Measurements from ENCODE around the gene GJD3. TPM values are rescaled to one million over a fixed set of nuclear protein-coding genes. Genes with fewer than 3 reads are reported as not detected.

The GJD3 gene
- total RNA-seq, 1 experiment from 2014 or later = 0.71 TPM

DNA sequence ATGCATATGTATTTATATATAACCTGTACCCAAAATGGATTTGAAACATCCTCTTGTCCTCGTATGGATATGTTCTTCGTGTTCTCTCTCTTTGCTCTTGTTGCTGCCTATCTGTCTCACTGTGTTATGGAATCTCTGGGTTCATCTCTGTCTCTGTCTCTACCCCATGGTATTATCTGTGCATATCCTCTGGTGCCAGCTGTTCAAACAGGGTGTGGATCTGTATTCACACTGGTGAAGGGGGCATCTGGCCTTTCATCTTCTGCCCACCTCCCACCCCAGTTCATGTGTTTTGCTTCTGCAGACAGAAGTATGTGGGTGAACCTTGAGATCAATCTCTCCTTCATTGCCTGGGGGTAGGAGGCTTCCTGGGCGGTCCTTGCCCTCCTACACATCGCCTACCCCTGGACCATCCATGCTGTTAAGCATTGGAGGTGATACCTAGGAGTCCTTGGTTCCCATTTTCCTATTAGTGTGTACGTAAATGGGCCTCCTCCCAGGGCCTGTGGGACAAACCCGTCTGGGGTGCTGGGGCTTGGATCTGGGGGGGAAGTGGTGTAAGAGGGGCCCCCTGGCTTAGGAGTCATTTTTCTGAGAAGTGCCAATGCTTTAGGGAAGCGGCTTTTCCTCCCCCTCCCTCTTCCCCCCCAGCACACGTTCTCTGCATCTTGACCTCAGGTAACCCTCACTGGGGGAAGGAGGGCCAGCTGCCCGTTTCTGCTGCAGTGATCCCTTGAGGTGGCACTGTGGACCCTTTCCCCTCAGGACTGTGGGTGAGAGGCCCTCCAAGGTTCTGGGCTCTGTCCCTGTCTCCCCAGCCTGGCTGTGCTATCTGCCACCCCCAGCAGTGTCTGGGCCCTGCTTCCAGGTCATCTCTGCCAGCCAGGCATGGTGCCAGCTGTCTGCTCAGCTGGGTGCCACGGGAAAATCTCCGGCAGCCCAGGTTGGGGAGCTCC lies 34.4 kb downstream of the GJD3 start:
- H3K4me1 Mint-ChIP-seq (ENCODE audit: low read depth, unreplicated experiment) = peaks cover 86% of the 10 kb centered on the region

GRCh38 chr17:40328386-40328766 lies 36.2 kb downstream of the GJD3 start:
- no TSS peak for BruUV-seq (replicated peaks)
- CTCF ChIA-PET = interaction anchor here (1.0 to 36.5 kb wide), 6 partner anchors 16 to 148 kb away, joined by 3 to 1520 read pairs (median 7); partner anchors contain the start of genes GJD3 and RARA
- no peak for DNase-seq
- Mint-ChIP-seq H3K27ac (ENCODE audit: unreplicated experiment) (no peak overlapping the region), H3K9me3 (ENCODE audit: low read depth, unreplicated experiment) (no peaks in the 10 kb centered on the region), H3K4me1 (ENCODE audit: low read depth, unreplicated experiment) (peaks cover 91% of the 10 kb centered on the region), H3K4me3 (ENCODE audit: low read depth, unreplicated experiment) (no peak overlapping the region), H3K36me3 (ENCODE audit: insufficient read depth, unreplicated experiment) (peaks cover 43% of the 10 kb centered on the region), H3K27me3 (ENCODE audit: unreplicated experiment) (no peaks in the 10 kb centered on the region)
- intact Hi-C loops (cut with micrococcal nuclease; ENCODE audit: unreplicated experiment) = no loop called here
- TF ChIP-seq CTCF (IDR thresholded peaks at IDR 0.05; ENCODE audit: unreplicated experiment) = no peak

More for the DNA sequence above, 34.4 kb downstream of the GJD3 start:
- H3K27me3 Mint-ChIP-seq (ENCODE audit: unreplicated experiment) = no peaks in the 10 kb centered on the region
- intact Hi-C loops (cut with micrococcal nuclease; ENCODE audit: unreplicated experiment) = no loop called here
- H3K4me3 Mint-ChIP-seq (ENCODE audit: low read depth, unreplicated experiment) = no peak overlapping the region
- no TSS peak for BruUV-seq (replicated peaks)
- no peak for DNase-seq
- H3K27ac Mint-ChIP-seq (ENCODE audit: unreplicated experiment) = no peak overlapping the region
- no peaks in the 10 kb centered on the region for H3K9me3 Mint-ChIP-seq (ENCODE audit: low read depth, unreplicated experiment)
- CTCF ChIA-PET = interaction anchor here (0.6 to 37.0 kb wide), 7 partner anchors 11 to 54 kb away, joined by 3 to 1520 read pairs (median 5); partner anchors contain the start of genes GJD3 and RARA
- peaks cover 36% of the 10 kb centered on the region for H3K36me3 Mint-ChIP-seq (ENCODE audit: insufficient read depth, unreplicated experiment)
- TF ChIP-seq CTCF (IDR thresholded peaks at IDR 0.05; ENCODE audit: unreplicated experiment) = no peak

DNA sequence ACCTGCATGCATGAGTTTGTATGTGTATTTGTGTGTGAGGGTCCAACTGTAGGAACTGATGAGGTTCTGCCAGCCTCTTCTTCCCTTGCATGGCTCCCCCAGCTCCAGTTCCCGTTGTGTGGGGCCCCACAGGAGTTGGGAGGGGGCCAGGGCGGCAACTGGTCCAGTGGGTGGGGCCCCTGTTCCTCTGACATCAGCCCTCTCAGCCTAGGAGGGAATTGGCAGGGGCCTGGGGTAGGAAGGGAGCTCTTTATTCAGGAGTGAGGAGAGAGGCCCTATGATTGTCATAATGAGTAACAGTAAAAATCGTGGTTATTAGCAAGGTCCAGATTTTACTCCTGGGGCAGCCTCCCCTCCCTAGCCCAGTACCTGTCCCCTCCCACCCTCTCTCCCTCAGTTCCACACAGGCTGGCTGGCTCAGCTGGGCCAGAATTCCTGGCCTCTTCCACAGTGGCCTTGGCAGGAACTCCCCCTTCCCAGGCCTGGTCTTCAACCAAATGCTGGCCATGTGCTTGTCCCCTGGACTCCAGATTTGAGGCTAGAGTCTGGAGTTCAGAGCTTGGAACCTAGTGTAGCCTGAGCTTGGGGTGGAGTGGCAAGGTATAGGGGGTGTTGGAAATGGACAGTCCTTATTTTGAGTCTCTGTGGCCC lies 36.7 kb downstream of the GJD3 start:
- H3K9me3 Mint-ChIP-seq (ENCODE audit: low read depth, unreplicated experiment) = no peaks in the 10 kb centered on the region
- no peak for DNase-seq
- H3K4me1 Mint-ChIP-seq (ENCODE audit: low read depth, unreplicated experiment) = peaks cover 93% of the 10 kb centered on the region
- no peak overlapping the region for H3K27ac Mint-ChIP-seq (ENCODE audit: unreplicated experiment)
- BruUV-seq (replicated peaks) = no TSS peak
- intact Hi-C loops (cut with micrococcal nuclease; ENCODE audit: unreplicated experiment) = no loop called here
- TF ChIP-seq CTCF (IDR thresholded peaks at IDR 0.05; ENCODE audit: unreplicated experiment) = no peak
- H3K27me3 Mint-ChIP-seq (ENCODE audit: unreplicated experiment) = no peaks in the 10 kb centered on the region
- H3K36me3 Mint-ChIP-seq (ENCODE audit: insufficient read depth, unreplicated experiment) = peaks cover 43% of the 10 kb centered on the region
- no peak overlapping the region for H3K4me3 Mint-ChIP-seq (ENCODE audit: low read depth, unreplicated experiment)
- CTCF ChIA-PET = interaction anchor here (1.0 to 36.5 kb wide), 6 partner anchors 16 to 148 kb away, joined by 3 to 1520 read pairs (median 7); partner anchors contain the start of genes GJD3 and RARA

DNA sequence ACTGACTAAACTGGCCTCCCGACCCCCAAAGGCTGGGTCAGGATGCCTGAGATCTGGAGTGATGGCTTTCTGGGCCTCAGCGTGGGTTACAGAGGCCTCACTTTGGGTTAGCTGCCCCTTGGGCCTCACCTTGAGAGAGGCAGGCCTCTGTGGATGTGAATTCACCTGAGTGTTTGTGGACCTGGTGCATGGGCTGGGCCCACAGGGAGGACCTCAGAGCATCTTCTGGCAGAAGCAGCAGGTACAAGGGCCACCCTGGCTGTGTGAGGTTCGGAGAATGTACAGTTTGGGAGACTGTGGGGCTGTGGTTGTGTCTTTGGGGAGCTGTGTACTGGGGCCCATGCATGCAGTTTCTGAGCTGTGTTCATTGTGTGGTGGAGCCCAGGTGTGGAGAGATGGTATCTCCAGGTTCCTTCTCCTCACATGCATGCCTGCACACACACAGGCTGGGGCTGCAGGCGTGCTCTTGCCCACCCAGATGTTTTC lies 37.2 kb downstream of the GJD3 start:
- H3K4me3 Mint-ChIP-seq (ENCODE audit: low read depth, unreplicated experiment) = no peak overlapping the region
- peaks cover 93% of the 10 kb centered on the region for H3K4me1 Mint-ChIP-seq (ENCODE audit: low read depth, unreplicated experiment)
- DNase-seq = no peak
- H3K27ac Mint-ChIP-seq (ENCODE audit: unreplicated experiment) = no peak overlapping the region
- peaks cover 43% of the 10 kb centered on the region for H3K36me3 Mint-ChIP-seq (ENCODE audit: insufficient read depth, unreplicated experiment)
- no peaks in the 10 kb centered on the region for H3K9me3 Mint-ChIP-seq (ENCODE audit: low read depth, unreplicated experiment)
- TF ChIP-seq CTCF (IDR thresholded peaks at IDR 0.05; ENCODE audit: unreplicated experiment) = no peak
- no TSS peak for BruUV-seq (replicated peaks)
- CTCF ChIA-PET = interaction anchor here (0.5 to 36.5 kb wide), 8 partner anchors 15 to 147 kb away, joined by 3 to 1520 read pairs (median 6); partner anchors contain the start of genes GJD3, RARA and TOP2A
- no peaks in the 10 kb centered on the region for H3K27me3 Mint-ChIP-seq (ENCODE audit: unreplicated experiment)
- intact Hi-C loops (cut with micrococcal nuclease; ENCODE audit: unreplicated experiment) = no loop called here

Measured in Calu3 (cell line).